AG08395 (cell line): ENCODE results near the gene MOCOS.

Experiments
- DNase-seq: peaks from one replicate; pipeline ENCODE4 v3.0.0; 2012; ENCODE audit warnings: mixed read lengths, low spot score

MOCOS gene

DNA sequence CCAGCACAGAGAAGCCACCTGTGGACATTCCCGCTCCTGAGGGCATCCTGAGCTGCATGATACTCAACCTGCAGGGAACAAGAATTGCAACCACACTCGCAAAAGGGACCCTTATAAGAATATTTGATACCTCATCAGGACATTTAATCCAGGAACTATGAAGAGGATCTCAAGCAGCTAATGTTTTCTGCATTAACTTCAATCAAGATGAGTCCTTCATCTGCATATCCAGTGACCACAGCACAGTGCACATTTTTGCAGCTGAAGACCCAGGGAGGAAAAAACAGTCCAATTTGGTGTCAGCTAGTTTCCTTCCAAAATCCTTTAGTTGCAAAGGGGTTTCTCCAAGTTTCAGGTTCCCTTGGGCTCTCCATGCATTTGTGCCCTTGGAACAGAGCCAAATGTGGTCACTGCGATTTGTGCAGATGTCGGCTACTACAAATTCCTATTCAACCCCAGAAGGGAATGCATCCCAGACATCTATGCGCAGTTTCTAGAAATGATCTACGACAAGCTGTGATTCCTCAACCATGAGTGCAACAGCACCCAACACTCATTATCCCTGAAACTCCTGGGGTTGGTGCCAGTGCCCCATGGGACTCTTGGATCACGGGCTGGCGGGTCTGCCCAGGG, 86.9 kb downstream of the MOCOS start:
- no peak for DNase-seq

DNA sequence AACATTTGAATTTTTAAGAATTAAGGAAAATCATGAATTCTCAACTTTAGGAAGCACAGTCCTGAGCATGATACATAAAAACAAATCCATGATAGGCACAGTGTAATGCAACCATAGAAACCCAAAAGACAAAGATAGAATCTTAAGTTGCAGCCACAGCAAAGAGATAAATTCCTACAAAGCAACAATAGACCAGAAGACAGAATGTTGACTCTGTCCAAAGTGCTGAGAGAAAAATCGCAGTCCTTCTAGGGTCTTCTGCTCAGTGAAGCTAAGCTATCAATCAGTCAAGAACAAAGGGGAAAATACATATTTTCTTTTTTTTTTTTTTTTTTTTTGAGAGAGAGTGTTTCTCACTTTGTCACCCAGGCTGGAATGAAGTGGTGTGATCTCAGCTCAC, 88.3 kb downstream of the MOCOS start:
- DNase-seq = no peak

DNA sequence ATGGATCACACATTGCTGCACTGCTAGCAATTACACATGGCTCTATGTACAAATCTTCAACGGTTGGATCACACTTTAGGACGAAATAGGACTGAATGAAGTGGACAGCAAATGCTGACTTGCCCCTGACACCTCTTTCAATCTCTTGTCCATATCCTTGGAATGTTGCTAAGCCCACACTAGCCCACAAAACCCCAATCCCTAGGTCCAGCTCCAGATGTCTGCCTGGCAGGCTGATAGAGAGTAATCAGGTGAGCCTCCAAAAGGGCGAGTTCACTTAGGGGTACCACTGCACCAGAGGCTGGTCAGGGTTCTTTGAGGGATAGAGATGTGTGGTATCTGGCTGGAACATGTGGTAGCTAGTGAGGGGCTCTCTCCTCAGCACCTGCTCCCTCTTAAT, 91.7 kb downstream of the MOCOS start:
- DNase-seq = no peak

DNA sequence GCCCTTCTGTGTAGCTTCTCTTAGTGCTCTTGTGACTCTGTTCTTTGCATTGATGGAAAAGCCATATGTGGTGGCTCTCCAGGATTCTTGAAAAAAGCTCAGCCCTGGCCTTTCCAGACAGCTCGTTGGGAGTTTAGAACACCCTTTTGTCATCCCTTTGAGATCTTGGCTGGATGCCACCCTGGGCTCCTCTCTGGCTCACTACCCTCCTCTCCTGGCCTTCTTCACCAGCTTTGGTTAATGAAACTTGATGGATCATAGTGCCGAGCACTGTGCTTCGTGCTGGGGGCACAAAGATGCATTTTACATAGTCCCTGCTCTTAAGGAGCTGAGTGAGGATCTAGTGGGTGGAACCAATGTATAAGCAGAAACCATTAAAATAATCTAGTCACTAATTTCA, 94.6 kb downstream of the MOCOS start:
- no peak for DNase-seq

DNA sequence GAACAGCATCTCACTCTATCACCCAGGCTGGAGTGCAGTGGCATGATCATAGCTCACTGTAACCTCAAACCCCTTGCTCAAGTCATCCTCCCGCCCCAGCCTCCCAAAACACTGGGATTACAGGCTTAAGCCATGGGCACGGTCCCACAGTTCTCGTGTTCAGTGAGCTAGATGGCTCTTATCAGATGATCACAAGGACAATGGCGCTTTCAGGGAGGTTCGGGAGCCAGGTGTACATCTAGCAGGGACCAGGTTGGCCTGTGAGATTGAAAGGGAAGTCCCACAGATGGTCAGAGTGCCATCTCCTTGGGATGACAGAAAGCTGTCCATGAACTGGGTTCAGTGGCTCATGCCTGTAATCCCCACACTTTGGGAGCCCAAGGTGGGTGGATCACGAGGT, 96.2 kb downstream of the MOCOS start:
- DNase-seq = no peak

DNA sequence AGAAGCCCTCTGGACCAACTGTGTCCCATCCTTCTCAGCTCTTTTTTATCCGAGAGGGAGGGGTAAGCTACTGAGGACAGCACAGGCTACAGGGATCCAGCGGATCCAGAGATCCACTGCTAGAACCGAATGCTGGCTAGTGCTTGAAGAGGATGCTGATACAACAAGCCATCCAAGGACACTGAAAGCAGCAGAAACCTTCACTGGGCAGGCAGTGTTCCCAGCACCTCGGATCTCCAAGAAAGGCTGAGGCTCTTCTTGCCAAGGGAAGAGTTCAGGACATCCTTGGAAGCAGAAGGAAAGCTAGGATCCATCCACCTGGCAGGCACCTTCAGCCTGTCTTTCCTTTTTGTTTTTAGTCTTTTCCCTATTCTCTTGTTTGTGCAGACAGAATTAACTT, 97.0 kb downstream of the MOCOS start:
- no peak for DNase-seq

DNA sequence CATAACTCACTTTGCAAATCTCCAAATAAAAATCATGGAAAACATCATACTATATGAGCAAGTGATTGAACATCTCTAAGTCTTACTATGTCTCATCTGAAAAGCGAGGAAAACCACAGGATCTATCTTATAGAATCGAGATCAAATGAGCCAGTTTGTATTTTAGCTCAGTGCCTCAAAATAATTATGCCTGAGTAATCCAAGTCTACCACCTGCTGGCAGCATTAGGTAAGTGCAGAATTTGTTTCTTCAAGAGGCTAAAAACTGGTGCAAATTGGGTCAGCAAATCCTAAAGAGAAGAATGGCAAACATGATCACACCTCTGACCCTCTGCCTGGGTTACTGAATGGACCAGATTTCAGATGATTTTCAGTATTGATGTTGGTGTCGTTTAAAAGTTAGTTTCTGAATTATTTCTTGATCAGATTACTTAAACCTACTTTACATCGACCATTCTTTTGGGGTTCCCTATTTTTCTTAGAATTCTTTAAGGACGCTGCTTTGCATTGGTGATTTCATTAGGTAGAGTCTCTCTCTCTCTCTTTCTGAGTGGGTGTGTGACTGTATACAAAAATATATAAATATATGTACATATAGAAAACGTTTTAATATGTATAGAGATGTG, 97.5 kb downstream of the MOCOS start:
- DNase-seq = peak; percentile 58

DNA sequence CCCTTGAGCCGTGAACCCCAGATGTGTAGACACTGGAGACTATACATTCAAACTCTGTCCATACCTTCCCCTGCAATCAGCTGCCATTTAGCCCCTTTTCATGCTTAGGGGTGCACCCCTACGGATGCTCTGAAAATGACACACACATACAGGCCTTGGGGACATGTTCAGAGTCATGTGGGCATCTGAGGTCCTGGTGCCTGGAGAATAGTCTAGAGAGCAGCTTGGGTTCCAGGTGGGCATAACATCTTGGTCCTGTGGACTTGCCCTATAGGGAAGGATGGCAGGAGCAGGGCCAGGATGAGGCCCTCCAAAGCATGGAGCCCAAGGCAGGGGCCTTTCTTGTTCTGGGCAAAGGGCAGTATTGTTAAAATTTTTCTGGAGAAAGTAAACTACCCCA, 100.4 kb downstream of the MOCOS start:
- no peak for DNase-seq

DNA sequence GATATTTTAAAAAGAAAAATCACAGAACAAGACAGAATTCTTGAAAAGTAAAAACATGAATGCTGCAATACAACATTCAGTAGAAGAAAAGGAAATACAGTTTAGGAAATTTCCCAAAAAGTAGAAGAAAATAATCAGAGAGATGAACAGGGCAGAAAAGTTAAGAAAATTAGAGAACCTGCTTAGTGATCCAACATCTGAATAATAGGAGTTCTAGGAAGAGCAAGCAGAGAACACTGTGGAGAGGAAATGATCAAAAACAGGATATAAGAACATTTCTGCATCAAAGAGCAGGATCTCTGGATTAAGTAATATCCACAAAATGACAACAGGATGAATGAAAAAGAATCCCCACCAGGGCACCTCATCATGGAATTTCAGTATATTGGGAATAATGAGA, 101.4 kb downstream of the MOCOS start:
- no peak for DNase-seq

DNA sequence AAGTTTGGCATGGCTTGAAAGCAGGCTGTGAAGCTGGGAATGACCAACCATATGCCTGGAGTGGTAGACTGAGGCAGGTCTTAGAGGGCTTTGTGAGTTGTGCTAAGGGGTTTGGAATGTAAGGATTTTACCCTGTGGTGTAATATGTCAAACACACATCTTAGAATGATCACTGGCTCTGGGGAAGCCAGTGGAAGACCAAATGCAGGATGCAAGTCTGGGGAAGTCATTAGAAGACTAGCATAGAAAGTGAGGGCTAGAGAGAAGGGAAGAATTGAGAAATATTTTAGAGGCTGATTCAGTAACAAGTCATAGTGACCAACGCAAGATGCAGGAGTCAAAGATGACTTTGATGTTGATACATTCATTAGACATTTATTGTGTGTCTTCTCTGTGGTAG, 106.7 kb downstream of the MOCOS start:
- peak; percentile 75 for DNase-seq

DNA sequence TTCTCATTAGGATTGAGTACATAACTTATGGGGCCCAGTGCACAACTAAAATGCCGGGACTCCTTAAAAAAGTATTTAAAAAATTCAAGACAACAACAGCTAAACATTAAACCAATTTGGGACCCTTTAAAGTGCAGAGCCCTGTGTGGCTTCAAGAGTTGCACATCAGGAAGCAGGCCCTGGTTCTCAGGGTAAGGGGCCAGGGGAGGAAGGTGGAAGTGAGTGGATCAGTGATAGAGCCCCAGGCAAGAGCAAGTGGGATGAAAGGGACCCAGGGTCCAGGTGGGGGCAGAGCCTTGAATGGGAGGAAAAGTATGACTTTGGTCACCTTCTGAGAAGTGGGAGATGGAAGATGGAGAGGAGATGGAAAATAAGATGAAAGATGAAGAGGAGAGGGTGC, 107.9 kb downstream of the MOCOS start:
- DNase-seq = no peak

DNA sequence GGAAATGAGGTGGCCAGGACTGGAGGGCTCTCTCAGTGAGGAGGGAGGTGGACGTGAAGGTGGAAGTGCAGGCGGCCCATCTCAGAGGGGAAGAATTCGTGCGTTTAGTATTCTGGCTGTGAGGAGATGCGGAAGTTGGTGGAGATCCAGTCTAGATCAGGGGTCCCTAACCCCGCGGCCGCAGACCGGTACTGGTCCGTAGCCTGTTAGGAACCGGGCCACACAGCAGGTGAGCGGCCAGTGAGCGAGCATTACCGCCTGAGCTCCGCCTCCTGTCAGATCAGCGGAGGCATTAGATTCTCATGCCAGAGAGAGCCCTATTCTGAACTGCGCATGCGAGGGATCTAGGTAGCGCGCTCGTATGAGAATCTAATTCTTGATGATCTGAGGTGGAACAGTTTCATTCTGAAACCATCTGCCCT, 108.6 kb downstream of the MOCOS start:
- no peak for DNase-seq

DNA sequence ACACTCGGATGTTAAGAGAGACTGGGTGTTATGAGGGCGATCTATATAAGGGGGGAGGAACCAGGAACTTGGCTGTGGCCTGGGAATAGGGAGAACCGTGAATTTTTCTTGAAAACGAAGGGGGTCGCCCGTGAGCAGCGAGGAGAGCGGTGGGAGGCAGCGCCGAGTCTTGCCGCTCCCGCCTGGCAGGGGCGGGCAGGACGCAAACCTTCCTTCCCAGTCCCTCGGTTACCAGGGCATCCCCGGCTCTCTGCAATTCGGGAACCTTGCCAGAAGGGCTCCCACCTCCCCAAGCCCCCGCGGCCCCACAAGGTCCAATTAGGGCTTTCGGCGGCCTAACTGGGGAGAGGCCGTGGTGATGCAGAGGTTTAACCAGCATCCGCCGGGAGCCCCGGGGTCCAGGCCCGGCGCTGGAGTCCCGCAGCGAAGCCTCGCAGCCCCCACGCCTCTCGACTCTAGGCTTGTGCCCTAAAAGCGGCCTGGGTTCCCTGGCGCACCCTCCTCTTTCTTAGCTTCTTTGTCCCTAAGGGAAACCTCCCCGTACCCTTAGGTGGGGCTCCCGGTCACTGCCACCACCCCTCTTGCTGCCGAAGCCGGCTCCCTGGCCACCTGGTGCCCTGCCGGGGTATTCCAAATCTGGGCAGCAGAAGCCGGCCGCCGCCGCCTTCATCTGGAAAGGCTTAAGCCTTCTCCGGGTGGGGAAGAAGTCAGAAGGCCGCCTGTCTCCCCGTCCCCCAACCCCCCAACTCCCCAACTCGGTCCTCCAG, 109.5 kb downstream of the MOCOS start:
- peak; percentile 81 for DNase-seq

DNA sequence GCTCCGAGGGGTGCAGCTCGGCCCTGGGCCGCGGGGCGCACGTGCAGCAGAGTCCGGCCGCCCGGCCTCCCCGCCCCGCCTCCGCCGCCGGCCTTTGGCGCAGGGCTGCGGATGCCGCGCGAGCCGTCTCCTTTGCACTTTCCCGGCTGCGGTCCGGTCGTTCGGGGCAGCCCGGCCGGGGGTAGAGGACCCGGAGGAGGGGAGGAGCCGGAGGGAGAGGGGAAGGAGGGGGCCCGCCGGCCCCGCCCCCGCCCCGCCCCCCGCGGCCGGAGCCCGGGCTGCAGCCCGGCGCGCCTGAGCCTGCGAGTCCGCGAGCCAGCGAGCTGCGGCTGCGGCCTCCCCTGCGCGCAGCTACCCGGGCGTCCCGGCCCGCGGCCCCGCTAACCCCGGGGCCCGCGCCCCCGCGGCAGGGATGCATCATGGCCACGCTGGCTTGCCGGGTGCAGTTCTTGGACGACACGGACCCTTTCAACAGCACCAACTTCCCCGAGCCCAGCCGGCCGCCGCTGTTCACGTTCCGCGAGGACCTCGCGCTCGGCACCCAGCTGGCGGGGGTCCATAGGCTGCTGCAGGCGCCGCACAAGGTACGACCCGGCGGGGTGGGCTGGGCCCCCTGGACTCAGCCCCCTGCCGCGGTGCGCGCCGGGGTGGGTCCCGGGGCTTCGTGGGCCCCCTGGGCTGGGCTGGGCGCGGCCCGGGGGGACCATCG, 110.3 kb downstream of the MOCOS start, which contains the start of gene FHOD3:
Gene FHOD3, plus strand, starts transcription at position 297 of the 709 bp plus-strand sequence. Its CDS starts 123 bp downstream, at position 420.
- peak; percentile 84 for DNase-seq

DNA sequence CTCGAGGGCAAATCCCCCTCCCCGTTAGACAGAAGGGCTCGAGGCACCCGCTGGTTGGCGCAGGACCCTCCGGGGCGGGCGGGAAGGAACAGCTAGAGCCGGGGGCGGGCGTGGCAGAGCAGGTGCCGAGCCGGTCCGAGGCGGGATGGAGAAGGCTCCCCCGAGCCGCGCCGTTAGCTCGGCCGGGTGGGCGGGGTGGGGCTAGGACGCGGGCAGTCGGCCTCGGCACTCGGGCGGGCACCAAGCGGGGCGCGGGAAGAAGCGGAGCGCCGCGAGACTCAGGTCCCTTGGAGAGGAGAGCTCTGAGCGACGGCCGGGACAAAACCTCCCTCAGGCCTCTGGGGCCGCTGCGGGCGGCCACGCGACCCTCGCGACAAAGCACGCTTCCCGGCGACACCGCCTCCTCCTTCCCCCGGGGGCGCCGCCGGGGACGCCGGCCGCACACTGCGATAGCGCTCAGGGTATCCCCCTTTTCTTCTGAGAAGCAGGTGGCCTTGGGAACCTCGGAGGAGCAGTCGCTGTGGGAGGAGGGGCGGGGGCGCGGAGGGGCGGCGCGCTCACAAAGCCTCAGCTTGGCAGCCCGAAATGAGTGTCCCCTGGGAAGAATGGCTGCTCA, 110.9 kb downstream of the MOCOS start:
- peak; percentile 12 for DNase-seq

DNA sequence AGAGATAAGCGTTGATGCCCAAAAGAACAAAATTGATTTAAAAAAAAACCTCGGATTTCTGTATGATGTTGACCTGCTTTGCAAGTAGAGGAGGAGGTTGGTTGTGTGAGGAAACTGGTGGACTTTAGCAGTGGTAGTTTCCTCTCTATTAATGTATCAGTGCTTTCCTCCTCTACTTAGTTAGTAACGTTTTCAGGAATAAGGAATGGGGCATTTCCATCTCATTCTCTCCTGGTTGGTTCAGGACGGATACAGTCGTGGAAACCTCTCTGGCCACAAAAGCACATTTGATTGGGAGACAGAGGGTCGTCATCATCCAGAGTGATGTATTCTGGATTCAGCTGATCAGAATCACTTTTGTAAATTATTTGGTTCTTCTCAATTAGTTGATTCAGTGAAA, 111.7 kb downstream of the MOCOS start:
- no peak for DNase-seq

DNA sequence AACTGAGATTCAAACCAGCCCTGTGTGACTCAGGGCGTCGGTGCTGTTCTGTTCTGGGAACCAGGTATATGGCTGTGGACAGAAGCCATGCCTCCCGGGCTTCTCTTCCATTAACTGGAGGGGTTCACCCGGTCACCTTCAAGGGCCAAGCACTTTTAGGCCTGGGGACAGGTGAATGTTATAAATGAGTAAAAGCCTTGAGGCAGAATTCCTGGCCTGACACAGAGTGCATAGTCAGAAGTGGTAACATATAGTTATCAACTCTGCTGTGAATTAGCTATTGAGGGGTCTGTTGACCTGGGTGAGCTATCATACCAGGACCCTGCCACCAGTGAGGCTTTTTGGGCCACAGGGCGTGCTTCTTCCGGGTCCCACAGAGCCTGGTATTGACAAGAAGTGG, 112.9 kb downstream of the MOCOS start:
- no peak for DNase-seq

DNA sequence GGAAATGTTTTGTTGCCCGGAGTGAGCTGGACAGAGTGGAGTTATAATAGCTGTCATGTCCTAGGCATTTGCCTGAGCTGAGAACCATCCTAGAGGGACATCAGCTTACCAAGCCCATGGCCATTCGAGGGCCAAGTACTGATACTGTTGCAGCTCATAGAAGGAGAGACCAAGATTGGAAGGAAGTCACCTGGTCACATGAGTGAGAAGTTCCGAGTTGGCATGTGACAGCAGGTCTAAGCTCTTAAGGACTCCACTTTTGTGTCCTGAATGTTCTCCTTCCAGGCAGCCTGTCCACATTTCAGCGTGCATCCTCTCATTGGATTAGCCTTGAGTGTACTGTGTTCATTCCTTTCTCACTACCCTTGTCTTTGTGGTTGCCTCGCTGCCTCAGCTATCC, 114.6 kb downstream of the MOCOS start:
- no peak for DNase-seq

DNA sequence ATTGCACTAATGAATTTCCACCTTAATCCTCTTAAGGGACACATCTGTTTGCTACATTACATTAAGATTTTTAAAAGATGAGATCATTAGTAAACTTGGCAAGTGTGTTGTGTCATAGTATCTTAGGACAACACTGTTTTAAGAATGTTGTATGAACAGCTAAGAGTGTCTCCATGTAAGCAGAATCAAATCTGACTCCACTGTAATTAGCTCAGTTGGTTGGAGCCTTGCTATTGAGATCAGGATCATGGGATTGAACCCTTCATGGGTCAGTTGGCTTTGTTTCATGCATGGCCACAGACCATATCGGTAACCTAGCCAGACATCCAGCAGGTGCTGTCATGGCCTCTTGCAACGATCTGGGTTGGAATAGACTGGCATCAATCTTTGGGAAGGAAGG, 115.4 kb downstream of the MOCOS start:
- no peak for DNase-seq

DNA sequence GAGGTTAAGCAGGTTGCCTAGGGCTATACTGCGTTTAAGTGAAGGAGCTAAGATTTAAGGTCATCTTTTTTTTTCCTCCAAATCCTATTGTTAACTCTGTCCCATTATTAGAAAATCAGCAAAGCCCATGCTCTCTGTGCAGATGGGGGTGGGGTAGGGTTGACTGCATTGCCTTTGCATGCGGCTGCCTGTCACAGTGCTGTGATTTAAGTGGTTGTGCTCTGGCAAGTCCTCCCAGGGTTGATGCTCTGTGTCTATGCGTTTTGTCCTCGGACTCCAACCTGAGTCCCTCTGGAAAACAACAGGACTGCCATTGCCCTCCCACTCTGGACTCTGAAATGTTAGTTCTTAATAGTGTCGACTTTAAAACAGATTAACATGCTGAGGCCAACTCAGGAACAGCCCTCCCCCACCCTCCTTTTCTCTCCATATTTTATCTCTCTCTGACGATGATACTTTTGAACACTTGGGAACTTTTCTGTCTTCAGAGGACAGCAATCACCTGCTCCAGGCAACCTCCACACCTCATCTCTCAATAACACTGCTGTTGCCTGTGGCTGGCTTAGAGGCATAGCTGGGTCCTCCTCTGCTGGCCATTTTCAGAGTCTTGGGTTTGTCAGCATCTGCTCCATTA, 116.0 kb downstream of the MOCOS start:
- no peak for DNase-seq

DNA sequence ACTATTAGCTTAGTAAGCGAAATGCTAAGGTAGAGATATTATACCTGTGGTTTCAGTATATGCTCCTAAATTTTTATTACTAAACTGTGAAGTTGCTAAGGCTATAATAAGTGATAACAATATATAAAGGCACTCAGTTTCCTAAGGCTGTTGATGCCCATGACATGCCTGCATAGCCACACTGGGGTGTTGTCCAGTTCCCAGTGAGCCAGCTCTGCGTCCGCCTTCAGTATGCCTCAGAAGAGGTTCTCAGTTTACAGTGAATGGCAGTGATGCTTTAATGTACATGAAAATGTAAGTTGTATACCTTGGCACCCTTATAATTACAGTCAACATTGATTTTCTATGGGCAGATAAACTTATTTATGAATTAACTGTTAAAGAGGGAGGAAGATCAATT, 117.4 kb downstream of the MOCOS start:
- no peak for DNase-seq

DNA sequence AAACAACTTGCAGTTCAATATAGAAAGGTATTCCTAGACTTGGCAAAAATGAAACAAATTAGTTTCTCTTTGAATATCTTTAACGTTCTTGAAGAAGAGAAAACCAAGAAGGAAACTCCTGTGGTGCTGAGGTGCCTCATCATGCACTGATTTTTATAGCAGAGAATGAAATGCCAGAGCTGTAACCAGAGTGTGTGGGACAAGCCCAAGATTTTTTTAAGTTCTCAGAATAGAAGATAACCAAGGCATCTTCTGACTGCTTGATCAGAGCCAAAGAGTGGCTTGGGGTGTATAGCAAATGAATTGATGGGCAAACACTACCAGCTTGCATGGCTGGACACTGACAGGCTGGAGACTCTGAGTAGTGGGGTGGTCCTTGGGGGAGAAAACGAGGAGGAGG, 118.1 kb downstream of the MOCOS start:
- no peak for DNase-seq
